Measurements from ENCODE around the gene SLC41A1. TPM values are rescaled to one million over a fixed set of nuclear protein-coding genes. Genes with fewer than 3 reads are reported as not detected.

The SLC41A1 gene
- total and polyA plus RNA-seq, 2 experiments from 2014 or later = 11.8 to 30.0 TPM

DNA sequence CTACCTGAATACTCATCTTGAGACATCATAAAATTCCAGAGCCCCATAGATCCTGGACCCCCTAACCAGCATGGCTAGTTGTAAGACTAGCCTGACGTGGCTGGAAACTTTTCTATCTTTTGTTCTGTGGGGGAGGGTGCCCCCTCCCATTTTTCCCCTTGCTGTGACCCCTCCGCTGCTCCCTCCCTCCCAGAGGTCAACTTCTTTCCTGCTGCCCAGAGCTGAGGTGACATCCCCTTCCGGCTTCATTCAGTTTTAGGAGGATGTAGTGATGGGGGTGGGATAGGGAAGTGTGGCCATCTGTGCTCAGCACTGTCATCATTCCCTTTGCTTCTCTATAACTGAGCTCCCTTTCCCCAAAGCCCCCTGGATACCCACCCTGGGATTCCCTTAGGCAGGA lies 4.4 kb upstream of the SLC41A1 start (continued):
- TF ChIP-seq, protein P1, sequence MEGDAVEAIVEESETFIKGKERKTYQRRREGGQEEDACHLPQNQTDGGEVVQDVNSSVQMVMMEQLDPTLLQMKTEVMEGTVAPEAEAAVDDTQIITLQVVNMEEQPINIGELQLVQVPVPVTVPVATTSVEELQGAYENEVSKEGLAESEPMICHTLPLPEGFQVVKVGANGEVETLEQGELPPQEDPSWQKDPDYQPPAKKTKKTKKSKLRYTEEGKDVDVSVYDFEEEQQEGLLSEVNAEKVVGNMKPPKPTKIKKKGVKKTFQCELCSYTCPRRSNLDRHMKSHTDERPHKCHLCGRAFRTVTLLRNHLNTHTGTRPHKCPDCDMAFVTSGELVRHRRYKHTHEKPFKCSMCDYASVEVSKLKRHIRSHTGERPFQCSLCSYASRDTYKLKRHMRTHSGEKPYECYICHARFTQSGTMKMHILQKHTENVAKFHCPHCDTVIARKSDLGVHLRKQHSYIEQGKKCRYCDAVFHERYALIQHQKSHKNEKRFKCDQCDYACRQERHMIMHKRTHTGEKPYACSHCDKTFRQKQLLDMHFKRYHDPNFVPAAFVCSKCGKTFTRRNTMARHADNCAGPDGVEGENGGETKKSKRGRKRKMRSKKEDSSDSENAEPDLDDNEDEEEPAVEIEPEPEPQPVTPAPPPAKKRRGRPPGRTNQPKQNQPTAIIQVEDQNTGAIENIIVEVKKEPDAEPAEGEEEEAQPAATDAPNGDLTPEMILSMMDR (conservative IDR thresholded peaks at IDR 0.05; ENCODE audit: low read depth in 2 of 2) = no peak

DNA sequence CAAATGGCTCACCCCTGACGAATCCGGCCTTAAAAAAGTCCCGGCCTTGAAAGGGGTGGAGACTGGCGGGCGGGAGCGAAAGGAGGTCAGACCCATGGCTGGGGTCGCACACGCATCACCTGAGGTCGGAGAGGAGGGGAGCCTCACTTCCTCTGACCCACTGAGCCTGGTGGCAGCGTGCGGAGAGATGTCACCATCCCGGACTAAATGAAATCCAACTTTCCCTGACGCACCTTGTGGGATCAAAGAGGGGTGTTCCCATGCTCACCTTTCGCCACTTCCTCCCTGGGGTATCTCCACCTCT lies 709 bp upstream of the SLC41A1 start:
- peak overlapping the region; percentile 97 for H3K4me2 ChIP-seq
- peaks cover 7% of the 10 kb centered on the region for H3K27me3 Mint-ChIP-seq (ENCODE audit: insufficient read depth, low read depth, poor library complexity)
- H2AFZ ChIP-seq = peak overlapping the region; percentile 98
- peaks cover 7% of the 10 kb centered on the region for H4K20me1 ChIP-seq (replicated peaks; ENCODE audit: insufficient read depth)
- H3K4me1 Mint-ChIP-seq = peaks cover 31% of the 10 kb centered on the region
- no peaks in the 10 kb centered on the region; the same call in 2 of the 3 replicates for H3K9me3 Mint-ChIP-seq
- no peaks in the 10 kb centered on the region for H3K9me2 ChIP-seq (ENCODE audit: insufficient read depth)
- H3K4me3 Mint-ChIP-seq = peak overlapping the region; percentile 96
- peak overlapping the region; percentile 95 for H3K4me3 ChIP-seq
- DNase-seq (ENCODE audit: low spot score) (no peak), ATAC-seq (no peak; the same call in 2 of the 3 replicates)
- no peak overlapping the region; the same call in none of the 2 replicates for H3K27ac Mint-ChIP-seq
- H3K4me1 ChIP-seq (ENCODE audit: insufficient read depth) = peaks cover 17% of the 10 kb centered on the region
- H3K27me3 ChIP-seq (ENCODE audit: insufficient read depth) = peaks cover 6% of the 10 kb centered on the region; the same call in 1 of the 2 replicates
- H3F3A ChIP-seq (replicated peaks; ENCODE audit: low read depth) = no peaks in the 10 kb centered on the region
- H3K36me3 ChIP-seq (ENCODE audit: insufficient read depth) = no peaks in the 10 kb centered on the region
- H3K27ac ChIP-seq (ENCODE audit: low read depth) = no peak overlapping the region
- H3K79me2 ChIP-seq (replicated peaks; ENCODE audit: insufficient read depth) = peaks cover 36% of the 10 kb centered on the region
- H3K36me3 Mint-ChIP-seq (ENCODE audit: low read depth) = peaks cover 24% of the 10 kb centered on the region
- TF ChIP-seq, protein P1 (conservative IDR thresholded peaks at IDR 0.05; ENCODE audit: low read depth in 2 of 2) = no peak
- TF ChIP-seq, protein P2, sequence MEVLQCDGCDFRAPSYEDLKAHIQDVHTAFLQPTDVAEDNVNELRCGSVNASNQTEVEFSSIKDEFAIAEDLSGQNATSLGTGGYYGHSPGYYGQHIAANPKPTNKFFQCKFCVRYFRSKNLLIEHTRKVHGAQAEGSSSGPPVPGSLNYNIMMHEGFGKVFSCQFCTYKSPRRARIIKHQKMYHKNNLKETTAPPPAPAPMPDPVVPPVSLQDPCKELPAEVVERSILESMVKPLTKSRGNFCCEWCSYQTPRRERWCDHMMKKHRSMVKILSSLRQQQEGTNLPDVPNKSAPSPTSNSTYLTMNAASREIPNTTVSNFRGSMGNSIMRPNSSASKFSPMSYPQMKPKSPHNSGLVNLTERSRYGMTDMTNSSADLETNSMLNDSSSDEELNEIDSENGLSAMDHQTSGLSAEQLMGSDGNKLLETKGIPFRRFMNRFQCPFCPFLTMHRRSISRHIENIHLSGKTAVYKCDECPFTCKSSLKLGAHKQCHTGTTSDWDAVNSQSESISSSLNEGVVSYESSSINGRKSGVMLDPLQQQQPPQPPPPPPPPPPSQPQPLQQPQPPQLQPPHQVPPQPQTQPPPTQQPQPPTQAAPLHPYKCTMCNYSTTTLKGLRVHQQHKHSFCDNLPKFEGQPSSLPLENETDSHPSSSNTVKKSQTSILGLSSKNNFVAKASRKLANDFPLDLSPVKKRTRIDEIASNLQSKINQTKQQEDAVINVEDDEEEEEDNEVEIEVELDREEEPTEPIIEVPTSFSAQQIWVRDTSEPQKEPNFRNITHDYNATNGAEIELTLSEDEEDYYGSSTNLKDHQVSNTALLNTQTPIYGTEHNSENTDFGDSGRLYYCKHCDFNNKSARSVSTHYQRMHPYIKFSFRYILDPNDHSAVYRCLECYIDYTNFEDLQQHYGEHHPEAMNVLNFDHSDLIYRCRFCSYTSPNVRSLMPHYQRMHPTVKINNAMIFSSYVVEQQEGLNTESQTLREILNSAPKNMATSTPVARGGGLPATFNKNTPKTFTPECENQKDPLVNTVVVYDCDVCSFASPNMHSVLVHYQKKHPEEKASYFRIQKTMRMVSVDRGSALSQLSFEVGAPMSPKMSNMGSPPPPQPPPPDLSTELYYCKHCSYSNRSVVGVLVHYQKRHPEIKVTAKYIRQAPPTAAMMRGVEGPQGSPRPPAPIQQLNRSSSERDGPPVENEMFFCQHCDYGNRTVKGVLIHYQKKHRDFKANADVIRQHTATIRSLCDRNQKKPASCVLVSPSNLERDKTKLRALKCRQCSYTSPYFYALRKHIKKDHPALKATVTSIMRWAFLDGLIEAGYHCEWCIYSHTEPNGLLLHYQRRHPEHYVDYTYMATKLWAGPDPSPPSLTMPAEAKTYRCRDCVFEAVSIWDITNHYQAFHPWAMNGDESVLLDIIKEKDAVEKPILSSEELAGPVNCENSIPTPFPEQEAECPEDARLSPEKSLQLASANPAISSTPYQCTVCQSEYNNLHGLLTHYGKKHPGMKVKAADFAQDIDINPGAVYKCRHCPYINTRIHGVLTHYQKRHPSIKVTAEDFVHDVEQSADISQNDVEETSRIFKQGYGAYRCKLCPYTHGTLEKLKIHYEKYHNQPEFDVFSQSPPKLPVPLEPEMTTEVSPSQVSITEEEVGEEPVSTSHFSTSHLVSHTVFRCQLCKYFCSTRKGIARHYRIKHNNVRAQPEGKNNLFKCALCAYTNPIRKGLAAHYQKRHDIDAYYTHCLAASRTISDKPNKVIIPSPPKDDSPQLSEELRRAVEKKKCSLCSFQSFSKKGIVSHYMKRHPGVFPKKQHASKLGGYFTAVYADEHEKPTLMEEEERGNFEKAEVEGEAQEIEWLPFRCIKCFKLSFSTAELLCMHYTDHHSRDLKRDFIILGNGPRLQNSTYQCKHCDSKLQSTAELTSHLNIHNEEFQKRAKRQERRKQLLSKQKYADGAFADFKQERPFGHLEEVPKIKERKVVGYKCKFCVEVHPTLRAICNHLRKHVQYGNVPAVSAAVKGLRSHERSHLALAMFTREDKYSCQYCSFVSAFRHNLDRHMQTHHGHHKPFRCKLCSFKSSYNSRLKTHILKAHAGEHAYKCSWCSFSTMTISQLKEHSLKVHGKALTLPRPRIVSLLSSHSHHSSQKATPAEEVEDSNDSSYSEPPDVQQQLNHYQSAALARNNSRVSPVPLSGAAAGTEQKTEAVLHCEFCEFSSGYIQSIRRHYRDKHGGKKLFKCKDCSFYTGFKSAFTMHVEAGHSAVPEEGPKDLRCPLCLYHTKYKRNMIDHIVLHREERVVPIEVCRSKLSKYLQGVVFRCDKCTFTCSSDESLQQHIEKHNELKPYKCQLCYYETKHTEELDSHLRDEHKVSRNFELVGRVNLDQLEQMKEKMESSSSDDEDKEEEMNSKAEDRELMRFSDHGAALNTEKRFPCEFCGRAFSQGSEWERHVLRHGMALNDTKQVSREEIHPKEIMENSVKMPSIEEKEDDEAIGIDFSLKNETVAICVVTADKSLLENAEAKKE (CRISPR knock-in tag; IDR thresholded peaks at IDR 0.05) = no peak
- TF ChIP-seq EZH2 (IDR thresholded peaks at IDR 0.05; ENCODE audit: low read depth, unreplicated experiment) (no peak), JUNB (IDR thresholded peaks at IDR 0.05; ENCODE audit: unreplicated experiment) (no peak), POLR2AphosphoS5 (IDR thresholded peaks at IDR 0.05; ENCODE audit: low read depth) (no peak), NANOG (IDR thresholded peaks at IDR 0.05; ENCODE audit: borderline replicate concordance) (no peak), ZNF331 (CRISPR knock-in tag; IDR thresholded peaks at IDR 0.05; ENCODE audit: low read depth) (no peak), EZH2phosphoT487 (IDR thresholded peaks at IDR 0.05; ENCODE audit: unreplicated experiment) (no peak)
- TF ChIP-seq, protein P3, sequence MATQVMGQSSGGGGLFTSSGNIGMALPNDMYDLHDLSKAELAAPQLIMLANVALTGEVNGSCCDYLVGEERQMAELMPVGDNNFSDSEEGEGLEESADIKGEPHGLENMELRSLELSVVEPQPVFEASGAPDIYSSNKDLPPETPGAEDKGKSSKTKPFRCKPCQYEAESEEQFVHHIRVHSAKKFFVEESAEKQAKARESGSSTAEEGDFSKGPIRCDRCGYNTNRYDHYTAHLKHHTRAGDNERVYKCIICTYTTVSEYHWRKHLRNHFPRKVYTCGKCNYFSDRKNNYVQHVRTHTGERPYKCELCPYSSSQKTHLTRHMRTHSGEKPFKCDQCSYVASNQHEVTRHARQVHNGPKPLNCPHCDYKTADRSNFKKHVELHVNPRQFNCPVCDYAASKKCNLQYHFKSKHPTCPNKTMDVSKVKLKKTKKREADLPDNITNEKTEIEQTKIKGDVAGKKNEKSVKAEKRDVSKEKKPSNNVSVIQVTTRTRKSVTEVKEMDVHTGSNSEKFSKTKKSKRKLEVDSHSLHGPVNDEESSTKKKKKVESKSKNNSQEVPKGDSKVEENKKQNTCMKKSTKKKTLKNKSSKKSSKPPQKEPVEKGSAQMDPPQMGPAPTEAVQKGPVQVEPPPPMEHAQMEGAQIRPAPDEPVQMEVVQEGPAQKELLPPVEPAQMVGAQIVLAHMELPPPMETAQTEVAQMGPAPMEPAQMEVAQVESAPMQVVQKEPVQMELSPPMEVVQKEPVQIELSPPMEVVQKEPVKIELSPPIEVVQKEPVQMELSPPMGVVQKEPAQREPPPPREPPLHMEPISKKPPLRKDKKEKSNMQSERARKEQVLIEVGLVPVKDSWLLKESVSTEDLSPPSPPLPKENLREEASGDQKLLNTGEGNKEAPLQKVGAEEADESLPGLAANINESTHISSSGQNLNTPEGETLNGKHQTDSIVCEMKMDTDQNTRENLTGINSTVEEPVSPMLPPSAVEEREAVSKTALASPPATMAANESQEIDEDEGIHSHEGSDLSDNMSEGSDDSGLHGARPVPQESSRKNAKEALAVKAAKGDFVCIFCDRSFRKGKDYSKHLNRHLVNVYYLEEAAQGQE (IDR thresholded peaks at IDR 0.05; ENCODE audit: unreplicated experiment) = no peak
- TF ChIP-seq, protein P4, sequence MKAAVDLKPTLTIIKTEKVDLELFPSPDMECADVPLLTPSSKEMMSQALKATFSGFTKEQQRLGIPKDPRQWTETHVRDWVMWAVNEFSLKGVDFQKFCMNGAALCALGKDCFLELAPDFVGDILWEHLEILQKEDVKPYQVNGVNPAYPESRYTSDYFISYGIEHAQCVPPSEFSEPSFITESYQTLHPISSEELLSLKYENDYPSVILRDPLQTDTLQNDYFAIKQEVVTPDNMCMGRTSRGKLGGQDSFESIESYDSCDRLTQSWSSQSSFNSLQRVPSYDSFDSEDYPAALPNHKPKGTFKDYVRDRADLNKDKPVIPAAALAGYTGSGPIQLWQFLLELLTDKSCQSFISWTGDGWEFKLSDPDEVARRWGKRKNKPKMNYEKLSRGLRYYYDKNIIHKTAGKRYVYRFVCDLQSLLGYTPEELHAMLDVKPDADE (IDR thresholded peaks at IDR 0.05) = no peak
